Calu3 (cell line): ENCODE results near the gene NSUN6. TPM values are rescaled to one million over a fixed set of nuclear protein-coding genes. Genes with fewer than 3 reads are reported as not detected.

Experiments used
- BruUV-seq: library from RNA; stranded (reverse); fragments of 400-500 nt; replicated peaks from 2 replicates; lab custom pipeline; 2021; lab: Mats Ljungman, UMichigan
- CTCF ChIA-PET: fragments of 300-600 bp; sonication (Branson Sonifier 250); formaldehyde crosslinking; loops from one replicate; lab custom pipeline; 2022; ENCODE audit warnings: antibody characterized with exemption; lab: Charles Lee
- DNase-seq: peaks from one replicate; pipeline ENCODE4 v3.0.0; 2022
- H3K27ac Mint-ChIP-seq: one replicate; pipeline ENCODE4 v1.8.0; 2022; ENCODE audit warnings: mixed read lengths; ENCODE audit not compliant: unreplicated experiment
- H3K27me3 Mint-ChIP-seq: one replicate; pipeline ENCODE4 v1.8.0; 2022; ENCODE audit warnings: mixed read lengths; ENCODE audit not compliant: unreplicated experiment
- H3K36me3 Mint-ChIP-seq: one replicate; pipeline ENCODE4 v1.8.0; 2022; ENCODE audit warnings: mild to moderate bottlenecking, moderate library complexity, mixed read lengths; ENCODE audit not compliant: insufficient read depth, unreplicated experiment
- H3K4me1 Mint-ChIP-seq: one replicate; pipeline ENCODE4 v1.8.0; 2022; ENCODE audit warnings: mild to moderate bottlenecking, low read depth, mixed read lengths; ENCODE audit not compliant: unreplicated experiment
- H3K4me3 Mint-ChIP-seq: one replicate; pipeline ENCODE4 v1.8.0; 2022; ENCODE audit warnings: mild to moderate bottlenecking, low read depth, moderate library complexity, mixed read lengths; ENCODE audit not compliant: unreplicated experiment
- H3K9me3 Mint-ChIP-seq: one replicate; pipeline ENCODE4 v1.8.0; 2022; ENCODE audit warnings: low read depth, mixed read lengths; ENCODE audit not compliant: unreplicated experiment
- intact Hi-C: fragments of 100-400 bp; cut with micrococcal nuclease; formaldehyde crosslinking; loops from one replicate; pipeline ENCODE4 v1.10.0; 2022; ENCODE audit not compliant: unreplicated experiment
- total RNA-seq: library from RNA; stranded (reverse); gene quantifications from 2 replicates; pipeline ENCODE4 v1.2.3, GENCODE V29; 2022
- TF ChIP-seq, protein P1 (sequence below): fragments of 200-600 bp; IDR thresholded peaks from one replicate; pipeline ENCODE4 v1.8.0; 2022; ENCODE audit warnings: antibody characterized with exemption; ENCODE audit not compliant: unreplicated experiment

NSUN6 gene
- total RNA-seq, 1 experiment from 2014 or later = 10.5 TPM

DNA sequence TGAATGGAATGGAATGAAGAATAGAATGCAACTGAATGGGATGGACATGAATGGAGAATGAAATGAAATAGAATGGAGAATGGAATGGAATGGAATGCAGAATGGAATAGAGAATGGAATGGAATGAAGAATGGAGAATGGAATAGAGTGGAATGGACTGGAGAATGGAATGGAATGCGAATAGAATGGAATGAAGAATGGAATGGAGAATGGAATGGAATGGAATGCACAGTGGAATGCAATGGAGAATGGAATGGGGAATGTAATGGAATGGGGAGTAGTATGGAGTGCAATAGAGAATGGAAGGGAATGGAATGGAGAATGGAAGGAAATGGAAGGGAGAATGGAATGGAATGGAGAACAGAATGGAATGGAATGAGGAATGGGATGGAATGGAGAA, 93.4 kb downstream of the NSUN6 start:
- no TSS peak for BruUV-seq
- CTCF ChIA-PET = no interaction called here
- H3K4me1 Mint-ChIP-seq = no peaks in the 10 kb centered on the region

DNA sequence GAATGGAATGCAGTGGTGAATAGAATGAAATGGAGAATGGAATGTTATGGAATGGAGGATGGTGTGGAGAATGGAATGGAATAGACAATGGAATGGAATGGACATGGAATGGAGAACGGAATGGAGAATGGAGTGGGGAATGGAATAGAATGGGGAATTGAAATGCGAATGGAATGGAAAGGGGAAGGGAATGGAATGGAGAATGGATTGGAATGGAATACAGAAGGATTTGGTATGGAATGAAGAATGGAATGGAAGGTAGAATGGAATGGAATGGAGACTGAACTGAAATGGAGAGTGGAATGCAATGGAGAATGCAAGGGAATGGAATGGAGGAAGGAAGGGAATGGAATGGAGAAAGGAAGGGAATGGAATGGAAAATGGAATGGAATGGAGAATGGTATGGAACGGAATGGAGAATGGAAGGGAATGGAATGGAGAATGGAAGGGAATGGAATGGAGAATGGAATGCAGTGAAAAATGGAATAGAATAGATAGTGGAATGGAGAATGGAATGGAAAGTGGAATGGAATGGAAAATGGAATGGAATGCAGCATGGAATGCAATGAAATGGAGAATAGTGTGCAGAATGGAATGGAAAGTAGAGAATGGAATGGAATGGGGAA, 94.8 kb downstream of the NSUN6 start:
- no TSS peak for BruUV-seq
- H3K4me1 Mint-ChIP-seq = no peaks in the 10 kb centered on the region
- no peaks in the 10 kb centered on the region for H3K9me3 Mint-ChIP-seq
- DNase-seq = no peak
- H3K4me3 Mint-ChIP-seq = no peak overlapping the region
- intact Hi-C loops = no loop called here
- H3K27me3 Mint-ChIP-seq = no peaks in the 10 kb centered on the region
- H3K36me3 Mint-ChIP-seq = no peaks in the 10 kb centered on the region
- TF ChIP-seq, protein P1, sequence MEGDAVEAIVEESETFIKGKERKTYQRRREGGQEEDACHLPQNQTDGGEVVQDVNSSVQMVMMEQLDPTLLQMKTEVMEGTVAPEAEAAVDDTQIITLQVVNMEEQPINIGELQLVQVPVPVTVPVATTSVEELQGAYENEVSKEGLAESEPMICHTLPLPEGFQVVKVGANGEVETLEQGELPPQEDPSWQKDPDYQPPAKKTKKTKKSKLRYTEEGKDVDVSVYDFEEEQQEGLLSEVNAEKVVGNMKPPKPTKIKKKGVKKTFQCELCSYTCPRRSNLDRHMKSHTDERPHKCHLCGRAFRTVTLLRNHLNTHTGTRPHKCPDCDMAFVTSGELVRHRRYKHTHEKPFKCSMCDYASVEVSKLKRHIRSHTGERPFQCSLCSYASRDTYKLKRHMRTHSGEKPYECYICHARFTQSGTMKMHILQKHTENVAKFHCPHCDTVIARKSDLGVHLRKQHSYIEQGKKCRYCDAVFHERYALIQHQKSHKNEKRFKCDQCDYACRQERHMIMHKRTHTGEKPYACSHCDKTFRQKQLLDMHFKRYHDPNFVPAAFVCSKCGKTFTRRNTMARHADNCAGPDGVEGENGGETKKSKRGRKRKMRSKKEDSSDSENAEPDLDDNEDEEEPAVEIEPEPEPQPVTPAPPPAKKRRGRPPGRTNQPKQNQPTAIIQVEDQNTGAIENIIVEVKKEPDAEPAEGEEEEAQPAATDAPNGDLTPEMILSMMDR = no peak
- CTCF ChIA-PET = no interaction called here
- H3K27ac Mint-ChIP-seq = no peak overlapping the region

More for the DNA sequence above, 93.4 kb downstream of the NSUN6 start:
- H3K9me3 Mint-ChIP-seq = no peaks in the 10 kb centered on the region
- intact Hi-C loops = no loop called here
- no peaks in the 10 kb centered on the region for H3K36me3 Mint-ChIP-seq
- no peak overlapping the region for H3K27ac Mint-ChIP-seq
- TF ChIP-seq, protein P1 = no peak
- no peaks in the 10 kb centered on the region for H3K27me3 Mint-ChIP-seq
- DNase-seq = no peak
- no peak overlapping the region for H3K4me3 Mint-ChIP-seq

DNA sequence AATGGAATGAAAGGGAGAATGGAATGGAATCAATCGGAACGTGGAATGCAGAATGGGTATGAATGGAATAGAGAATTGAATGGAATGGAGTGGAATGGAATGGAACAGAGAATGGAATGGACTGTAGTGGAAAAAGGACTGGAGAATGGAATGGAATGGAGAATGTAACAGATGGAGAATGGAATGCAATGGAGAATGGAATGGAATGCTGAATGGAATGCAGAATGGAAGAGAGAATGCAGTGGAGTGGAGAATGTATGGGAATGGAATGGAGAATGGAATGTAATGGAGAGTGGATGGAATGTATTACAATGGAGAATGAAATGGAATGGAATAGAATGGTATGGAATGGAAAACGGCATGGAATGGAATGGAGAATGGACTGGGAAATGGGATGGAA, 96.9 kb downstream of the NSUN6 start:
- intact Hi-C loops = no loop called here
- Mint-ChIP-seq H3K36me3 (no peaks in the 10 kb centered on the region), H3K27ac (no peak overlapping the region), H3K27me3 (no peaks in the 10 kb centered on the region), H3K9me3 (no peaks in the 10 kb centered on the region), H3K4me3 (no peak overlapping the region), H3K4me1 (no peaks in the 10 kb centered on the region)
- BruUV-seq = no TSS peak
- TF ChIP-seq, protein P1 = no peak
- DNase-seq = no peak
- CTCF ChIA-PET = no interaction called here

DNA sequence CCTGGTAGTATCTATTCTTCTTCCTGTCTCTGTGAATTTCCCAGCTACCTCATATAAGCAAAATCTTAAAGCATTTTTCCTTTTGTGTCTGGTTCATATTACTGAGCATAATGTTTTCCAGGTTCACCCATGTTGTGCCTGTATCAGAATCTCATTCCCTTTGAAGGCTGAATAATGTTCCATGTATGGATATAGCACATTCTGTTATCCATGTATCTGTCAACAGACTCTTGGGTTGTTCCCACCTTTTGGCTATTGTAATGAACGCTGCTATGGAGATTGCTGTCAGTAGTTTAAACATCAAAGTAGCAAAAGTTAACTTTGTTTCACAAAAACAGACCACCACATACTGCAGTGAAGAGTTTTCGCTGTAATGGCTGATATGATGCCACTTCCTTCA, 99.9 kb downstream of the NSUN6 start:
- TF ChIP-seq, protein P1 = no peak
- intact Hi-C loops = no loop called here
- DNase-seq = no peak
- no peak overlapping the region for H3K27ac Mint-ChIP-seq
- no peak overlapping the region for H3K4me3 Mint-ChIP-seq
- H3K36me3 Mint-ChIP-seq = no peaks in the 10 kb centered on the region
- BruUV-seq = no TSS peak
- no peaks in the 10 kb centered on the region for H3K9me3 Mint-ChIP-seq
- H3K27me3 Mint-ChIP-seq = no peaks in the 10 kb centered on the region
- H3K4me1 Mint-ChIP-seq = no peaks in the 10 kb centered on the region
- CTCF ChIA-PET = no interaction called here
